ENCODE results near the gene RPS26. TPM values are rescaled to one million over a fixed set of nuclear protein-coding genes. Genes with fewer than 3 reads are reported as not detected.

The RPS26 gene
- total and polyA plus RNA-seq, 9 of the 15 experiments (the other 6 are each of a cell fraction or from before 2014, with no cell fraction given): 70.2 to 1,589 (median 852) TPM

- TF ChIP-seq RREB1 (CRISPR knock-in tag; IDR thresholded peaks at IDR 0.05) (no peak), BHLHE40 (IDR thresholded peaks at IDR 0.05; ENCODE audit: low read length) (peak; percentile 36; the same call in 1 of the 2 replicates), NR3C1 (CRISPR knock-in tag; IDR thresholded peaks at IDR 0.05) (no peak), SRSF1 (IDR thresholded peaks at IDR 0.05; ENCODE audit: low read depth, low read length) (no peak), CAMTA2 (CRISPR knock-in tag; conservative IDR thresholded peaks at IDR 0.05) (no peak), HOXB6 (CRISPR knock-in tag; IDR thresholded peaks at IDR 0.05; ENCODE audit: borderline replicate concordance) (no peak), TCF3 (CRISPR knock-in tag; IDR thresholded peaks at IDR 0.05) (no peak), L3MBTL2 (IDR thresholded peaks at IDR 0.05) (peak; percentile 89), MTA1 (IDR thresholded peaks at IDR 0.05; ENCODE audit: borderline replicate concordance) (peak; percentile 83; the same call in 1 of the 2 replicates), FOXP4 (CRISPR knock-in tag; IDR thresholded peaks at IDR 0.05; ENCODE audit: borderline replicate concordance) (peak; percentile 75; the same call in 1 of the 2 replicates), MCM5 (IDR thresholded peaks at IDR 0.05; ENCODE audit: low read depth) (no peak), THAP12 (CRISPR knock-in tag; IDR thresholded peaks at IDR 0.05) (no peak), E2F6 (IDR thresholded peaks at IDR 0.05; ENCODE audit: borderline replicate concordance in 1 of 2, extremely low read depth in 1 of 2, insufficient read depth in 1 of 2, insufficient read length in 1 of 2, low read depth in 1 of 2, low read length in 1 of 2, poor library complexity in 1 of 2, severe bottlenecking in 1 of 2) (peak; percentile 55 to 84)
These were observed 38.2 kb downstream of the RPS26 start, which contains the start of gene ERBB3 (continued) for GRCh38 chr12:56079723-56080555.
